GM23338 (cell line): ENCODE measurements around the gene SDE2.
"Not testable (repeated sequence)": the region's sequence is repeated elsewhere in the genome, so short reads cannot be mapped to it uniquely, and the experiment has no call there.

Source experiments
- CREB1 ChIP-seq: fragments of 250-450 bp; sonication (Bioruptor Pico); IDR thresholded peaks from 2 replicates; pipeline ENCODE4 v1.5.0; 2020; ENCODE audit warnings: low read depth, mild to moderate bottlenecking, moderate library complexity
- CTCF ChIP-seq, 2 experiments: fragments of 200-600 bp in 1 of 2; sonication (generic) in 1 of 2; conservative IDR thresholded peaks; 2 replicates each; pipeline versions ENCODE4 v1.5.1 to v1.6.1; 2016 to 2017; ENCODE audit warnings: antibody characterized with exemption in 2 of 2, low read depth in 2 of 2, mild to moderate bottlenecking in 2 of 2, moderate library complexity in 1 of 2
- ETS1 ChIP-seq: IDR thresholded peaks from 2 replicates; pipeline ENCODE4 v1.6.1; 2016; ENCODE audit warnings: antibody characterized with exemption
- EZH2 ChIP-seq: fragments of 200-600 bp; sonication (generic); IDR thresholded peaks from one replicate; pipeline ENCODE4 v1.8.0; 2017; ENCODE audit warnings: antibody characterized with exemption, mild to moderate bottlenecking, low read depth; ENCODE audit not compliant: unreplicated experiment
- EZH2phosphoT487 ChIP-seq: fragments of 200-600 bp; sonication (generic); IDR thresholded peaks from one replicate; pipeline ENCODE4 v1.8.1; 2018; ENCODE audit warnings: antibody characterized with exemption; ENCODE audit not compliant: unreplicated experiment
- JUNB ChIP-seq: IDR thresholded peaks from one replicate; pipeline ENCODE4 v1.6.1; 2016; ENCODE audit warnings: antibody characterized with exemption; ENCODE audit not compliant: unreplicated experiment
- NANOG ChIP-seq: IDR thresholded peaks from 2 replicates; pipeline ENCODE4 v1.6.1; 2016; ENCODE audit warnings: antibody characterized with exemption, borderline replicate concordance
- POLR2AphosphoS5 ChIP-seq: IDR thresholded peaks from 2 replicates; pipeline ENCODE4 v1.6.1; 2016; ENCODE audit warnings: antibody characterized with exemption, low read depth
- REST ChIP-seq: IDR thresholded peaks from one replicate; pipeline ENCODE4 v1.6.1; 2018; ENCODE audit warnings: antibody characterized with exemption; ENCODE audit not compliant: unreplicated experiment
- STAT1 ChIP-seq: IDR thresholded peaks from one replicate; pipeline ENCODE4 v1.6.1; 2016; ENCODE audit warnings: antibody characterized with exemption; ENCODE audit not compliant: unreplicated experiment
- ZNF331 ChIP-seq: fragments of 250-450 bp; sonication (Bioruptor Pico); IDR thresholded peaks from 2 replicates; pipeline ENCODE4 v1.5.0; 2020; ENCODE audit warnings: low read depth, mild to moderate bottlenecking, moderate library complexity
- ZNF462 ChIP-seq: fragments of 250-450 bp; sonication (Bioruptor Pico); IDR thresholded peaks from 2 replicates; pipeline ENCODE4 v1.5.0; 2020; ENCODE audit warnings: mild to moderate bottlenecking, moderate library complexity

GRCh38 chr1:225975146-225975545, 24.0 kb downstream of the SDE2 start:
- TF ChIP-seq CTCF (conservative IDR thresholded peaks at IDR 0.05; ENCODE audit: low read depth in 2 of 2); EZH2phosphoT487; POLR2AphosphoS5; REST; JUNB; EZH2; ZNF462 (CRISPR knock-in tag); ETS1; NANOG; ZNF331 (CRISPR knock-in tag); STAT1; CREB1: not testable (repeated sequence)
